Activated naive CD4-positive, alpha-beta T cell treated with anti-CD3 and anti-CD28 coated beads, Interleukin-2, amount 10 ng/mL, durations not matched to agents 5 hours and 36 hours (primary cell): ENCODE results near the gene PRLH. TPM values are rescaled to one million over a fixed set of nuclear protein-coding genes. Genes with fewer than 3 reads are reported as not detected.

ENCODE experiments used
- total RNA-seq, 2 experiments: library from RNA; stranded (reverse); gene quantifications; one replicate each; pipeline ENCODE4 v1.2.3, GENCODE V29; 2021

Gene PRLH
- total RNA-seq, result not detected

GRCh38 chr2:237566401-237567235, at the start of gene PRLH:
TSS of gene PRLH (plus strand) at chr2:237566574. CDS start at chr2:237566574, 0 bp downstream.

GRCh38 chr2:237590272-237591140, 24.1 kb downstream of the PRLH start, which contains the start of gene RAB17:
TSS of gene RAB17 (minus strand) at chr2:237590734. CDS start at chr2:237586154, 4,580 bp downstream.

Other genes starting within 250 kb of the PRLH start
- under 1 TPM; 0.43 to 0.45 TPM for gene COL6A3, start 152.4 kb upstream of the PRLH start, total RNA-seq
- not detected for gene MLPH, start 79.3 kb upstream of the PRLH start, total RNA-seq
- not detected for gene RAB17, start 24.2 kb downstream of the PRLH start, total RNA-seq
- gene LRRFIP1, start 61.0 kb downstream of the PRLH start, total RNA-seq, result 100 to 1,000 TPM; 183 to 185 TPM
- 1 to 10 TPM in 1 of 2 experiments, under 1 TPM in 1; 0.72 to 1.1 TPM for gene RBM44, start 232.2 kb downstream of the PRLH start, total RNA-seq